Gastroesophageal sphincter (tissue), 4 donors: ENCODE data around the gene MAPK11. TPM values are rescaled to one million over a fixed set of nuclear protein-coding genes. Genes with fewer than 3 reads are reported as not detected.

Source experiments
- ATAC-seq: fragments of 150-250 bp; one replicate; pipeline ENCODE4 v1.9.1; 2016; ENCODE audit warnings: mild to moderate bottlenecking, moderate library complexity
- H3K27ac ChIP-seq, 4 donors: fragments of 200-600 bp; sonication (generic) in 3 of 4; 1 replicate in 3 of 4; 2 replicates in 1 of 4; pipeline ENCODE4 v1.5.1; 2016 to 2019
- H3K27me3 ChIP-seq: fragments of 200-600 bp; sonication (generic); one replicate; pipeline ENCODE4 v1.5.1; 2019
- H3K36me3 ChIP-seq, 2 donors: fragments of 200-600 bp; sonication (generic); one replicate each; pipeline ENCODE4 v1.5.1; 2019; ENCODE audit warnings: control low read depth in 1 of 2
- H3K4me1 ChIP-seq, 3 donors: fragments of 200-600 bp; sonication (generic); 1 replicate in 2 of 3; 2 replicates in 1 of 3; pipeline ENCODE4 v1.5.1; 2016 to 2019; ENCODE audit warnings: control low read depth in 2 of 3
- H3K4me3 ChIP-seq, 2 donors: fragments of 200-600 bp; sonication (generic); one replicate each; pipeline ENCODE4 v1.5.1; 2019; ENCODE audit warnings: mild to moderate bottlenecking in 1 of 2, moderate library complexity in 1 of 2
- H3K9me3 ChIP-seq, 3 donors: fragments of 200-600 bp; sonication (generic); one replicate each; pipeline ENCODE4 v1.5.1; 2017 to 2019; ENCODE audit warnings: control low read depth in 2 of 3
- CTCF ChIP-seq, 4 experiments: fragments of 200-600 bp in 2 of 4; fragments of 450-650 bp in 2 of 4; sonication (generic) in 1 of 4; IDR thresholded peaks; one replicate each; pipeline ENCODE4 v1.5.1; 2017 to 2019; ENCODE audit warnings: antibody characterized with exemption in 4 of 4, mild to moderate bottlenecking in 2 of 4, moderate library complexity in 2 of 4
- EP300 ChIP-seq: sonication (generic); formaldehyde crosslinking; IDR thresholded peaks from one replicate; pipeline ENCODE4 v1.6.1; 2017; ENCODE audit warnings: antibody characterized with exemption, mild to moderate bottlenecking
- POLR2A ChIP-seq, 2 donors: fragments of 450-650 bp; IDR thresholded peaks; one replicate each; pipeline ENCODE4 v1.6.1; 2017; ENCODE audit warnings: antibody characterized with exemption in 2 of 2, mild to moderate bottlenecking in 2 of 2, moderate library complexity in 1 of 2
- POLR2AphosphoS5 ChIP-seq: sonication (generic); formaldehyde crosslinking; IDR thresholded peaks from one replicate; pipeline ENCODE4 v1.6.1; 2017; ENCODE audit warnings: antibody characterized with exemption
- WGBS, 2 donors: methylation state at CpG; one replicate each; pipeline ENCODE4 v1.1.5; 2018; ENCODE audit warnings: low coverage in 1 of 2; 5-methylcytosine and 5-hydroxymethylcytosine counted together
- total RNA-seq, 4 donors: library from RNA; depleted of rRNA; stranded (reverse); fragments of >200 nt; gene quantifications; one replicate each; pipeline ENCODE4 v1.1.0, GENCODE V29; 2016

MAPK11 gene
- total RNA-seq, 4 donors from 2014 or later = 6.8 to 11.5 (median 10.4) TPM

- no peak for TF ChIP-seq POLR2AphosphoS5
- no peak for TF ChIP-seq EP300
- TF ChIP-seq POLR2A (IDR thresholded peaks at IDR 0.05) = no peak
- TF ChIP-seq CTCF (IDR thresholded peaks at IDR 0.05) = no peak
- Histone ChIP-seq H3K4me1 (peaks cover 0 to 45% (median 6%) of the 10 kb centered on the region in 3 donors), H3K4me3 (no peak overlapping the region), H3K36me3 (peaks cover 0 to 12% of the 10 kb centered on the region in 2 donors), H3K9me3 (no peaks in the 10 kb centered on the region), H3K27ac (no peak overlapping the region), H3K27me3 (peaks cover 57% of the 10 kb centered on the region)
- 51% methylated on average over 7 of the region's 24 CpGs; no CpG with 5 or more reads in 1 of the 2 donors for WGBS, 2 donors
- no peak for ATAC-seq
These were observed 11.6 kb downstream of the MAPK11 start for GRCh38 chr22:50258361-50259292.

DNA sequence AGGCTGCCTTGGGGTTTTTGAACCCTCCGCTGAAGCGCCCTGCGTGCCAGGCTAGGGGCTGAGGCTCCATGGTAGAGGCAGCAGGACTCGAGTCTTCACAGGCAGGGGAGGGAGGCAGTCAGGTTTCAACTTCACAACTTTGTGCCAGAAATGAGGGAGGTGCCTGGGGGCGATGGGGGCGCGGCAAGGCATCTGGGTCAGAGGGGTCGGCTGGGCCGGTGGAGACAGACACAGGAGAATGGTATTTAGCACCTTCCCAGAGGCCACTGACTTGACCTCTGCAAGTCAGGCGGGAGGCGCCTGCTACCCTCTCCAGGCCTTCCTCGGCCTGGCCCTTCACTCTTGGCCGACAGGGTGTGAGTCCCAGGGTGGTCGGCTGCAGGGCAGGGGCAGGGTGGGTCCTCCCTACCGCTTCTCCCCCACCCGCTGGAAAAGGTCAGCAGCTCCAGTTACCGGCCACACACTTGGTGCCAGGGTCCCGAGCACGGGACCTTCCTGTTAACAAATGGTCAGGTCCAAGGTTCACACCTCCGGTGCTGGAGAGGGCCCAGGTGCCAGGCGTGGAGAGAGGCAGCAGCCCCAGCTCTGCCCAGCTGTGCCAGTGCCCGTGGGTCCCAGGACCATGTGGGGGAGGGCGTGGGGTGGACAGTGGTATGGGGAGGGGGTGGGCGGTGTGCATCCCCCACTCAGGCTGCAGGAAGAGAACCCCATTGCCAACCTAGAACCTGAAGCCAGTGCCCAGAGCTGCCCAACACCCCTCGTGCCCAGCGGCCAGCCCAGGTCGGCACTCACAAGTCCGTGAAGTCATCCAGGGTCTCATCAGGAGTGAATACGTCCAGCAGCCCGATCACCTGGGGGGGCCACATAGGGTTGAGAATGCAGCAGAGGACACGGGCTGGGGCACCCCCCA is 12.5 kb downstream of the MAPK11 start:
- Histone ChIP-seq H3K4me1 (peaks cover 0 to 38% (median 6%) of the 10 kb centered on the region in 3 donors), H3K27me3 (peaks cover 48% of the 10 kb centered on the region), H3K4me3 (no peak overlapping the region), H3K36me3 (peaks cover 0 to 12% of the 10 kb centered on the region in 2 donors), H3K27ac (no peak overlapping the region), H3K9me3 (no peaks in the 10 kb centered on the region)
- 50% methylated on average over 2 of the region's 31 CpGs; no CpG with 5 or more reads in 1 of the 2 donors for WGBS, 2 donors
- TF ChIP-seq POLR2A (IDR thresholded peaks at IDR 0.05) (no peak), CTCF (IDR thresholded peaks at IDR 0.05) (no peak), POLR2AphosphoS5 (no peak), EP300 (no peak)
- no peak for ATAC-seq

DNA sequence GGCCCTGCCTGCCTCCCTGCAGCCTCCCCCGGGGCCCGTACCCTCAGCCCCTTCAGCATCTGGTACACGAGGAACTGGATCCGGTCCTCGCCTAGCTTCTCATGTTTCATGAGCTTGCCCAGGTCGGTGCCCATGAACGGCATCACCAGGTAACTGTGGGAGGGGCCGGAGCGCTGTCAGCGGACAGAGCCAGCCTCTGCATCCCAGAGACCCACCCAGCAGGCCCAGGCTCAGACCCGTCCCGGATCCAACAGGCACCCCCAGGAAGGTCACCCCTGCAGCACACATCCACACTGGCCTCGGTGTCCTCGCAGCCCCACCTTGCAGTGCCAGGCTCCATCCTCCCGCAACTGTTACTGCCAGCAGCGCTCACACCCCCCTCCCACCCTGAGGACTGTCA is 13.1 kb downstream of the MAPK11 start:
- no CpG with 5 or more reads among the region's 16 CpGs for WGBS, 2 donors
- Histone ChIP-seq H3K27ac (no peak overlapping the region), H3K4me3 (no peak overlapping the region), H3K36me3 (peaks cover 0 to 12% of the 10 kb centered on the region in 2 donors), H3K4me1 (peaks cover 0 to 36% (median 4%) of the 10 kb centered on the region in 3 donors), H3K27me3 (peaks cover 42% of the 10 kb centered on the region), H3K9me3 (no peaks in the 10 kb centered on the region)
- ATAC-seq = no peak
- TF ChIP-seq POLR2AphosphoS5 (no peak), CTCF (IDR thresholded peaks at IDR 0.05) (no peak), EP300 (no peak)

DNA sequence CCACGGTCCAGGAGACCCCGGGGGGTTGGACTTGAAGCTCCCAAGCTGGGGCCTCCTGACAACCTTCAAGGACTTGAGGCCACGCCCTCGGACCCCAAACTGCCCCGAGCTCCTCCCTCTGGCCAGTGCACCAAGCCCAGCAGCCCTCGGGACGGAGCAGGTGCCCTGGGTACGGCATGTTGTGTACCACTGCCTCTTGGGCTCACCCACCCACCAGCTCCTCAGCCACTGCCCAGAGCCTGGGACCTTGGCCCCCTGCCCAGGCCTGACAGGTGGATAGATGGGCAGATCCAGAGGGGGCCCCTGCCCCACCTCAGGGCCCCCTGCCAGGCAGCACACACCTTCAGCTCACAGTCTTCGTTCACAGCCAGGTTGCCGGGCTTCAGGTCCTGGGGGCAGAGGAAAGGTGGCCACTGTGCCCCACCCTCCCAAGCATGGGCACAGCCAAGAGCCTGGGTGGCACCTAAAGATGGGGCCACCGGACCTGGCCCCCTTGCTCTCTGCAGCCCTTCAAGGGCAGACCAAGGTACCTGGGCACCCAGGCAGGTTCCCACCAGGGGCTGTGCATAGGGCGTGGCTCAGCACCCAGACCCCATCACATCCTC is 13.8 kb downstream of the MAPK11 start:
- Histone ChIP-seq H3K9me3 (no peaks in the 10 kb centered on the region), H3K4me3 (no peak overlapping the region), H3K36me3 (peaks cover 0 to 12% of the 10 kb centered on the region in 2 donors), H3K27me3 (peaks cover 35% of the 10 kb centered on the region), H3K4me1 (peaks cover 0 to 36% (median 4%) of the 10 kb centered on the region in 3 donors), H3K27ac (no peak overlapping the region)
- ATAC-seq = no peak
- no peak for TF ChIP-seq EP300
- TF ChIP-seq POLR2A (IDR thresholded peaks at IDR 0.05) = no peak
- TF ChIP-seq CTCF (IDR thresholded peaks at IDR 0.05) = no peak
- TF ChIP-seq POLR2AphosphoS5 = no peak
- WGBS, 2 donors = no CpG with 5 or more reads among the region's 12 CpGs
